KG1 (cell line): ENCODE data around the gene TRAPPC6A.

ENCODE experiments used
- DNase-seq: peaks from one replicate; lab custom pipeline; 2025; lab: John Stamatoyannopoulos, UW

TRAPPC6A gene

GRCh38 chr19:45177817-45178261 is at the start of gene TRAPPC6A:
TSS of gene TRAPPC6A (minus strand) at chr19:45178237. CDS start at chr19:45178218, 19 bp downstream.
- no peak for DNase-seq

GRCh38 chr19:45224645-45225044 is 46.6 kb upstream of the TRAPPC6A start:
- no peak for DNase-seq

GRCh38 chr19:45223879-45224278 is 45.8 kb upstream of the TRAPPC6A start:
- no peak for DNase-seq

- no peak for DNase-seq
These were observed 44.7 kb upstream of the TRAPPC6A start for GRCh38 chr19:45222724-45223123.

- DNase-seq, result no peak
These were observed 41.1 kb upstream of the TRAPPC6A start for GRCh38 chr19:45218911-45219743.

GRCh38 chr19:45218426-45218825 is 40.4 kb upstream of the TRAPPC6A start:
- DNase-seq, result no peak

- DNase-seq, result no peak
These were observed 39.9 kb upstream of the TRAPPC6A start for GRCh38 chr19:45217957-45218334.

- no peak for DNase-seq
These were observed 39.3 kb upstream of the TRAPPC6A start for GRCh38 chr19:45217193-45217956.

GRCh38 chr19:45216667-45217066 is 38.6 kb upstream of the TRAPPC6A start:
- DNase-seq, result no peak

- no peak for DNase-seq
These were observed 37.6 kb upstream of the TRAPPC6A start for GRCh38 chr19:45215391-45216191.

GRCh38 chr19:45213031-45213430 is 35.0 kb upstream of the TRAPPC6A start:
- no peak for DNase-seq

- DNase-seq, result no peak
These were observed 33.8 kb upstream of the TRAPPC6A start for GRCh38 chr19:45211751-45212381.

- no peak for DNase-seq
These were observed 28.3 kb upstream of the TRAPPC6A start for GRCh38 chr19:45206328-45206727.

- no peak for DNase-seq
These were observed 27.8 kb upstream of the TRAPPC6A start for GRCh38 chr19:45205810-45206209.

GRCh38 chr19:45202637-45203036 is 24.6 kb upstream of the TRAPPC6A start:
- no peak for DNase-seq

GRCh38 chr19:45200568-45200967 is 22.5 kb upstream of the TRAPPC6A start:
- DNase-seq, result no peak

- no peak for DNase-seq
These were observed 17.7 kb upstream of the TRAPPC6A start for GRCh38 chr19:45195764-45196163.

- DNase-seq, result no peak
These were observed 13.3 kb upstream of the TRAPPC6A start for GRCh38 chr19:45191375-45191774.

GRCh38 chr19:45189971-45190370 is 11.9 kb upstream of the TRAPPC6A start:
- no peak for DNase-seq

GRCh38 chr19:45187421-45188100 is 9.5 kb upstream of the TRAPPC6A start:
- no peak for DNase-seq
